GM21737 (cell line): ENCODE measurements around the gene DENND10.
"Not testable (repeated sequence)": the region's sequence is repeated elsewhere in the genome, so short reads cannot be mapped to it uniquely, and the experiment has no call there.

Source experiments
- ATAC-seq: cut with Tn5 transposase; IDR thresholded peaks from one replicate; pipeline ENCODE4 v1.9.1; 2021; ENCODE audit warnings: mild to moderate bottlenecking, moderate library complexity; ENCODE audit not compliant: unreplicated experiment

Gene DENND10

GRCh38 chr10:119165171-119166117 lies 61.5 kb downstream of the DENND10 start, which contains the start of gene SFXN4:
Gene SFXN4 (minus strand): TSS chr10:119165714. CDS start chr10:119165647, 67 bp downstream.
- peak; percentile 90 for ATAC-seq

- ATAC-seq = no peak
These were observed 62.2 kb downstream of the DENND10 start for GRCh38 chr10:119166118-119166500.

GRCh38 chr10:119166564-119166963 lies 62.7 kb downstream of the DENND10 start:
- ATAC-seq = no peak

- no peak for ATAC-seq
These were observed 63.1 kb downstream of the DENND10 start for GRCh38 chr10:119167041-119167440.

GRCh38 chr10:119174109-119174508 lies 70.2 kb downstream of the DENND10 start:
- no peak for ATAC-seq

- no peak for ATAC-seq
These were observed 72.3 kb downstream of the DENND10 start for GRCh38 chr10:119176166-119176565.

GRCh38 chr10:119177708-119178371 lies 73.9 kb downstream of the DENND10 start:
- ATAC-seq = no peak

- ATAC-seq = peak; percentile 87
These were observed 74.6 kb downstream of the DENND10 start, which contains the start of gene PRDX3 for GRCh38 chr10:119178372-119179119. Gene PRDX3 (minus strand): TSS chr10:119178812. CDS start chr10:119178790, 22 bp downstream.

GRCh38 chr10:119180850-119181400 lies 77.0 kb downstream of the DENND10 start:
- not testable (repeated sequence) for ATAC-seq

GRCh38 chr10:119183664-119184412 lies 79.9 kb downstream of the DENND10 start:
- no peak for ATAC-seq
